Subcutaneous adipose tissue (tissue), 4 donors: ENCODE measurements around the gene CFTR. TPM values are rescaled to one million over a fixed set of nuclear protein-coding genes. Genes with fewer than 3 reads are reported as not detected.

Source experiments
- total RNA-seq, 4 donors: library from RNA; depleted of rRNA; stranded (reverse); fragments of >200 nt; gene quantifications; one replicate each; pipeline ENCODE4 v1.1.0, GENCODE V29; 2016
- TF ChIP-seq, protein P1 (sequence below): fragments of 450-650 bp; IDR thresholded peaks from one replicate; pipeline ENCODE4 v1.5.1; 2016; ENCODE audit warnings: low read depth, mild to moderate bottlenecking, control low read depth, antibody characterized with exemption, moderate library complexity

The CFTR gene
- total RNA-seq, 4 donors from 2014 or later: 2.6 TPM; not detected in 3

DNA sequence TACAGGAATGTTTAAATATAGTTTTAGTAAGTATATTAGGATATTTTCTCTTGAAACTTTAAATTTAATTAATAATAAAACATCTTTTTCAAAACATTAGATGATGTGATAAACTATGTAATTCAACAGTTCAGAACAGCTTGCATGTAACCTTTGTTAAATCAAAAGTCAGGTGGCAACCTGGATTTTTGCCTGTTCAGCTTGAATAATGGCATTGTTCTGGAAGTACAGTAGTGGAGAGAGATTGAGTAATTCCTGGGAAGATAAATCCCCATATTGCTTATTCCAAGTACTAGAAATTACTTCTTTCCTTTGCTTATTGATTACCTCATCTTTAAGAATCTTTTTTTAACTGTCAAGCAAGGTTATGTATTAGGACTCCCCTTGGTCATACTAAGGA, 20.1 kb upstream of the CFTR start:
- TF ChIP-seq, protein P1, sequence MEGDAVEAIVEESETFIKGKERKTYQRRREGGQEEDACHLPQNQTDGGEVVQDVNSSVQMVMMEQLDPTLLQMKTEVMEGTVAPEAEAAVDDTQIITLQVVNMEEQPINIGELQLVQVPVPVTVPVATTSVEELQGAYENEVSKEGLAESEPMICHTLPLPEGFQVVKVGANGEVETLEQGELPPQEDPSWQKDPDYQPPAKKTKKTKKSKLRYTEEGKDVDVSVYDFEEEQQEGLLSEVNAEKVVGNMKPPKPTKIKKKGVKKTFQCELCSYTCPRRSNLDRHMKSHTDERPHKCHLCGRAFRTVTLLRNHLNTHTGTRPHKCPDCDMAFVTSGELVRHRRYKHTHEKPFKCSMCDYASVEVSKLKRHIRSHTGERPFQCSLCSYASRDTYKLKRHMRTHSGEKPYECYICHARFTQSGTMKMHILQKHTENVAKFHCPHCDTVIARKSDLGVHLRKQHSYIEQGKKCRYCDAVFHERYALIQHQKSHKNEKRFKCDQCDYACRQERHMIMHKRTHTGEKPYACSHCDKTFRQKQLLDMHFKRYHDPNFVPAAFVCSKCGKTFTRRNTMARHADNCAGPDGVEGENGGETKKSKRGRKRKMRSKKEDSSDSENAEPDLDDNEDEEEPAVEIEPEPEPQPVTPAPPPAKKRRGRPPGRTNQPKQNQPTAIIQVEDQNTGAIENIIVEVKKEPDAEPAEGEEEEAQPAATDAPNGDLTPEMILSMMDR: no peak

DNA sequence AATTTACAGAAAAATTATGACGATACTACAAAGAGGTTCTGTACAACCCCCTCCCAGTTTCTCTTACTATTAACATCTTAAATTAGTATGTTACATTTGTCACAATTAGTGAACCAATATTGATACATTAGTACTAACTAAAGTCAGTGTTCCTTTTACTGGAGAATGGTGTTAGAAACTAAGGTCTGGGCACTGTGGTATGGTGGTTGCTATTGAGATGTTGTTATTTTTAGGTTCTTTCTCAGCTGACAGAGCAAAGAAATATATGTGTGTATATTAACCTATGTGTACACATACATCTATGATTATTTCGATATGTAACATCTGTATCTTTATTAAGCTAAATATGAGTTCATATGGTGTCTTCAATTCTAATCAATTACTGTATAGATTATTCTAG, 11.7 kb upstream of the CFTR start:
- TF ChIP-seq, protein P1: no peak

DNA sequence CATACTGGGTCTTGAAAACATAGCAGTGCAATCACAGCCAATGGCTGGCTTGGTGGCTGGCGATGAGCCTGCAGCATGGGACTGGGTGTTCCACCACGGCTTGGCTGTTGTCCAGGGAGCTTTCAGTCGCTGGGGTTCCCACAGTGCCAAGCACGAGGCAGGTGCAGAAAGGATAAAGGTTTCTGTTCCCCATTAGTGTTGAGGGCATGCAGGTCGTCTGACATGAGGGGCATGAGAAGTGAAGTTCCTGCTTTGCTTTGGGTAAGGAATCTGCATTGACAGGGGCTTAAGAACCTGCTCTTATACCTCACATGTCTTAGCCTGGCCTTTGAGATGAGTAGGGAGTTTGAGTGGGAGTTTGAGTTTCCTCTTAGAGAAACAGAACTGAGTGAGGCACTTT, 9.0 kb upstream of the CFTR start:
- TF ChIP-seq, protein P1: no peak

DNA sequence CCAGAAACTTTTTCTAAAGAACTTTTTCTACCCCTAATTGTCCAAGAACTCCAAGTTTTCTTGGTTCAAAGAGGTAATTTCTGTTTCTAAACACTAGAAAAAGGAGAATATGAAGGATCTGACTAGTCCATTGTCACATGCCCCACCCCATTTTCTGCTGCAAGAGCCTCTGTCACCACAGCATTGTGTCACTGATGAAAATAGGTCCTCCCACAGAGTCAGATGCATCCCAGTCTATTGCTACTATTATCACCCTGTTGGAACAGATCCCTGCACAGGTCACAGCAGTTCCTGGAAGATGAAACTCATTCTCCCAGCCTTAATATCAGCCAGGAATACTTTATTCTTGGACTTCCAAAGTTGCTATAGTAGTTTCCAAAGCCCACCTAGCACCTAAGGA, 7.5 kb upstream of the CFTR start:
- TF ChIP-seq, protein P1: no peak

DNA sequence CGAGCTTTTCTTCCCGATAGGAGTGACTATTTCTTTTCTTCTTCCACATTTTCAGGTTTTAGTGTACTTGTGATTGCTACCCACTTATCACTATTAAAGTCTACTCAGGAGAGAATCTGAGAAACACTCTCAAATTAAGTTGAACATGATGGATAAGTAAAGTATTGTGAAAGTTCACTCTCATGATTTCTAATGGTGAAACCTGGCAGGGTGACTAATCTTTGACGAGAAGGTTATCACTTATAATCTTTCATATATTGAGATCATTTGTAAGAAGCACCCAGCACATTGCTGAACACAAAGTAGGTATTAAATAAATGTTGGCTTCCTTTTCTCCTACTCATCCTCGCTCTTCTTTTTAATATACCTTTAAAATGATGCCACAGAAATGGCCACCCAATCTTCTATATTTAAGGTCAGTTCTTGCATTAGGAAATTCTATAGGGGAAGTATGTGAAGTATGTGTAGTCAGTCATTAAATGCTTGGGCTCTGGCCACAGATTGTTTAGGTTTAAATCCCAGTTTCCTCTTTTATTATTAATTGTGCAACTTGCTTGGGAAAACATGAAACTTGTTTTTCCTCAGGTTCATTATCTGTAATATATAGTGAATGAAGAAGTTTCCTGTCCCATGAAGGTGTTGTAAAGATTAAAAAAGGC, 3.1 kb upstream of the CFTR start:
- TF ChIP-seq, protein P1: no peak

DNA sequence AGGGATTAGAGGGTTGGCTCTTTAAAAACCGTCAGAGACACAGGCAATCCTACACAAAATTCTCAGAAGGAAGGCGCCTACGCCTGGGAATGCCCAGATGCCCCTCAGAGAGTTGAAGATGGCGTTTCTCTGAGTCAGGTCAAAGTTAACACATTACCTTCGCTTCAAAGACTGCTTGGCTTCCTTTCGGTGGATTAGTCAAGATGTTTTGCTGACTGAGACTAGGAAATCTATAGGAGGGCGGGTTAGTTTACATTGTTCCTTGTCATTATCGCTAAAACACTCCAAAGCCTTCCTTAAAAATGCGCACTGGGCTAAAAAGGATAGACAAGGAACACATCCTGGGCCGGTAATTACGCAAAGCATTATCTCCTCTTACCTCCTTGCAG, 995 bp upstream of the CFTR start:
- TF ChIP-seq, protein P1: no peak

DNA sequence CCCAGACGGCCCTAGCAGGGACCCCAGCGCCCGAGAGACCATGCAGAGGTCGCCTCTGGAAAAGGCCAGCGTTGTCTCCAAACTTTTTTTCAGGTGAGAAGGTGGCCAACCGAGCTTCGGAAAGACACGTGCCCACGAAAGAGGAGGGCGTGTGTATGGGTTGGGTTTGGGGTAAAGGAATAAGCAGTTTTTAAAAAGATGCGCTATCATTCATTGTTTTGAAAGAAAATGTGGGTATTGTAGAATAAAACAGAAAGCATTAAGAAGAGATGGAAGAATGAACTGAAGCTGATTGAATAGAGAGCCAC, 184 bp downstream of the CFTR start:
- TF ChIP-seq, protein P1: no peak
